Measurements from ENCODE around the gene KIAA1958.

The KIAA1958 gene

DNA sequence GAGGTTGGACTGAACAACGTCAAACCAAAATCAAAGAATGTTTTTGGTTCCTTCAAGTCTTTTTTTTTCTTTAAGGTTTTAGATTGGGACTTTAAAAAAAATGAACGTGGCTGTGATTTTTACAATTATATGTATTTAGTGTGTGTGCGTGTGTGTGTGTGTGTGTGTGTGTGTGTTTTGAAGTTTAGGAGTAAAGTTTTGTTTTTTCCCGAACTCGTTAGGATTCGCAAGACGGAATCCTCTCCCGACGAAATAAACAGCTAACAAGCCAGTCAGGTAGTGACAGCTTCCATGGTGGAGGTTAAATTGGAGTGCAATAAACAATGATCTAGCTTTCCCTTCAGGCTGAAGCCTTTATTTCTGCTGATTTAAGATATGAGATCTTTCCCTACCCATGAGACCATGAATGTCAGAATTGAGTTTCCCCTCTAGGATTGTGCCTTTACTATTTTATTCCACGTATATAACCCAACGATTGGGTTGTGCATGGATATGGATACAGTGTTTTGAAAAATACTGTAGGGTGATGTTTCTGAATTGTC lies 1.2 kb downstream of the KIAA1958 start:
- peak; percentile 22 for DNase-seq (ENCODE audit: low read depth)
- peak overlapping the region; percentile 82 for H3K4me3 ChIP-seq (ENCODE audit: low read length)

DNA sequence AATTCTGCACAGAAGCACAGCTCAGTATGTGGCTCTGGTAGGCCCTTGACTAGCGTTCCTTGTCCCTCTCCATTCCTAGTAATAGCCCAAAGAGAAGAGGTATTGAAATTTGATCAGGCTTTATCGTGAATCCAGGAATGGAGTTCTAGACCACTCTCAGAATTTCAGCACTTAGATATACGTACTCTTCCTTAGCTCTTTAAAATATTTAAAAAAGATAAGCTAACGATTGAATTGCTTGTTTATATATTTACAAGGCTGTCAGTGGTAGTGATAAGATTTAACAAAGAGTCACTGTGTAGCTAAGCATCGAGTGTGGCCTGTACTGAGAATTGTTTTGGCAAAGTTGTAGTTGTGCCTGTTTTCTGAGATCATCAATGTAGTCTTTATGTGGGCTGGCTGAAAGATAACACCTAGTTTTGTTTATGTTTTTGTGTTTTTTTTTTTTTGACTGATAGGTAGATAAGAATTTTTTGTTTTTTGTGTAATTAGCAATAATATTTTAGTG lies 2.5 kb downstream of the KIAA1958 start:
- no peak overlapping the region for H3K4me3 ChIP-seq (ENCODE audit: low read length)
- TF ChIP-seq, protein P1, sequence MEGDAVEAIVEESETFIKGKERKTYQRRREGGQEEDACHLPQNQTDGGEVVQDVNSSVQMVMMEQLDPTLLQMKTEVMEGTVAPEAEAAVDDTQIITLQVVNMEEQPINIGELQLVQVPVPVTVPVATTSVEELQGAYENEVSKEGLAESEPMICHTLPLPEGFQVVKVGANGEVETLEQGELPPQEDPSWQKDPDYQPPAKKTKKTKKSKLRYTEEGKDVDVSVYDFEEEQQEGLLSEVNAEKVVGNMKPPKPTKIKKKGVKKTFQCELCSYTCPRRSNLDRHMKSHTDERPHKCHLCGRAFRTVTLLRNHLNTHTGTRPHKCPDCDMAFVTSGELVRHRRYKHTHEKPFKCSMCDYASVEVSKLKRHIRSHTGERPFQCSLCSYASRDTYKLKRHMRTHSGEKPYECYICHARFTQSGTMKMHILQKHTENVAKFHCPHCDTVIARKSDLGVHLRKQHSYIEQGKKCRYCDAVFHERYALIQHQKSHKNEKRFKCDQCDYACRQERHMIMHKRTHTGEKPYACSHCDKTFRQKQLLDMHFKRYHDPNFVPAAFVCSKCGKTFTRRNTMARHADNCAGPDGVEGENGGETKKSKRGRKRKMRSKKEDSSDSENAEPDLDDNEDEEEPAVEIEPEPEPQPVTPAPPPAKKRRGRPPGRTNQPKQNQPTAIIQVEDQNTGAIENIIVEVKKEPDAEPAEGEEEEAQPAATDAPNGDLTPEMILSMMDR (IDR thresholded peaks at IDR 0.05; ENCODE audit: insufficient read depth, low read depth, low read length, missing control alignments) = no peak
- no peak for DNase-seq (ENCODE audit: low read depth)

More for the DNA sequence above, 1.2 kb downstream of the KIAA1958 start:
- TF ChIP-seq, protein P1 (IDR thresholded peaks at IDR 0.05; ENCODE audit: insufficient read depth, low read depth, low read length, missing control alignments) = no peak

DNA sequence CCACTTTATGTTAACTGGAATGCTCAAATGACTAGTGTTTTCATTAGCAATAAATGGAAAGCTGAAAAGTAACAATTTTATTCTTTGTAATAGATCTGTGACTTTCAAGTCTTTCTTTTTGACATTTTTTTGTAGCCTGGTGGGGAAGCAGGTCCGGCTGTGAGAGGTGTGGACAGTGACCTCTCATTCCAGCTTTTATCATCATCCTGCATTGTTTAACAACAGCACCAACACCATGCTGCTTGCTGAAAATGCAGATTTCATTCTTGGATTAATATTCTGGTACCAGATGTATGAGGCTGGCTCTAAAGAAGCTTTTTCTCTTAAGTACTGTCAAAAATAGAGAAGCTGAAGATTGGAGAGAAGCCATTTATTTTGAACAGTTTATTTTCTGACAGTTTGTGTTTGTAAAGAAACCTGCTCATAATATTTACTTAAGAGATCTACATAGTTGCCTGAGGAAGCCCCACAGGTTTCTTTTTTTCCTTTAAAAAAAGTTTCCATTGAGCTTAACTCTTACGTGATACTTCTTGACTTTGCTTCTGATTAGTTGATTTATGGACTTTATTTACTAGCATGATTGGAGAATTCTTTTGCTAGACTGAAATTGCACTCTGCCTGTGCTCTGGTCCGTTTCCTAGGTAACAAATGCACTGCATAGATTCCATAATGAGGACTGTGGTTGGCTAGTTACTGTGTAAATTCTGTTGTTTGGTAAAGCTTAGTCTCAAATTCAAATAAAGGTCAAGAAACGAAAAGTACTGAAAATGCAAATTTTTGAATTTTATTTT lies 3.4 kb downstream of the KIAA1958 start:
- TF ChIP-seq, protein P1 (IDR thresholded peaks at IDR 0.05; ENCODE audit: insufficient read depth, low read depth, low read length, missing control alignments) = no peak
- no peak for DNase-seq (ENCODE audit: low read depth)
- no peak overlapping the region for H3K4me3 ChIP-seq (ENCODE audit: low read length)

DNA sequence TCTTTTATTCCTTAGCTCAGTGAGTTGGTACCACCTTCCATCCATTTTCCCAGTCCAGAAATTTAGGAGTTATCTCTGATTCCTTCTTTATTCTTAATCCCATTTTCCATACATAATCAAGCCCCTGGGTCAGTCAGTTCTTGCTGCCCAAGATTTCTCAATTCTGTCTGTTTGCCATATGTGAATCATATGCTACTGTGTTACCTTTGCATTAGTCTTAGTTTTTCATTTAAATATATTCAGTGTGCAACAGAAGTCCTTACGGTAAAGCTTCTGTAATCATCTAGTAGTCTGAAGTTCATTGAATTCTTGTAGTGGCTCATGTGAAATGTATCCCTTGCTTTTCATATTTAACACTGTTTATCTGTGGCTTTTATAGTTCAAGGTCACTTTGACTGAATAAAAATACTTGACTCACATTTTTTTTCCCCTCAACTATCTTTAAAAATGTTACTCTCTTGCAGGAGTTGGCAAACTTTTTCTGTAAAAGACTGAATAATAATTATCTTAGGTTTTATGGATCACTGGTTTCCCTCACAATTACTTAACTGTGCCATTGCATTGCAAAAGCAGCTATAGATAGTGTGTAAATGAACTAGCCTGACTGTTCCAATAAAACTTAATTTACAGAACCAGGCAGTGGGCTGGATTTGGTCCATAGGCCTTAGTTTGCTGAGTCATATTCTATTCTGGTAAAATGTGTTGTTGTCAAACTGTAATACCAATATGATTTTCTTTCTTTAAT lies 6.9 kb downstream of the KIAA1958 start:
- no peak overlapping the region for H3K4me3 ChIP-seq (ENCODE audit: low read length)
- peak; percentile 18 for DNase-seq (ENCODE audit: low read depth)
- TF ChIP-seq, protein P1 (IDR thresholded peaks at IDR 0.05; ENCODE audit: insufficient read depth, low read depth, low read length, missing control alignments) = no peak

DNA sequence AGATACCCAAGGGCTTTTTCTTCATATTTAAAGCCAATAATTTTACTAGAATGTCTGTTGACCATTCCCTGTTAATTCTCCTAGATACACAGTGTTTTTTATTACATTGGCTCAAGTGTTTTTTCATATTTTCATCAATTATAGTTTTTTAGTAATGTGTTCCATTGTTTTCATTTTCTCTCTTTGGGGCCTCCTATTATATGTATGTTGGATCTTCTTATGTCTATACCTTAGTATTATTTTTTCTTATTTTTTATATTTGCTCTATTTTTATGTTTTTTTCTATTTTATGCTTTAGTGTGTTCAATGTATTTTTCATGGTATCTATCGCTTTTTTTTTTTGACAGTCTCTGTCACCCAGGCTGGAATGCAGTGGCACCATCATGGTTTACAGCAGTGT lies 7.5 kb downstream of the KIAA1958 start:
- H3K4me3 ChIP-seq (ENCODE audit: low read length) = no peak overlapping the region
- TF ChIP-seq, protein P1 (IDR thresholded peaks at IDR 0.05; ENCODE audit: insufficient read depth, low read depth, low read length, missing control alignments) = no peak
- DNase-seq (ENCODE audit: low read depth) = no peak

DNA sequence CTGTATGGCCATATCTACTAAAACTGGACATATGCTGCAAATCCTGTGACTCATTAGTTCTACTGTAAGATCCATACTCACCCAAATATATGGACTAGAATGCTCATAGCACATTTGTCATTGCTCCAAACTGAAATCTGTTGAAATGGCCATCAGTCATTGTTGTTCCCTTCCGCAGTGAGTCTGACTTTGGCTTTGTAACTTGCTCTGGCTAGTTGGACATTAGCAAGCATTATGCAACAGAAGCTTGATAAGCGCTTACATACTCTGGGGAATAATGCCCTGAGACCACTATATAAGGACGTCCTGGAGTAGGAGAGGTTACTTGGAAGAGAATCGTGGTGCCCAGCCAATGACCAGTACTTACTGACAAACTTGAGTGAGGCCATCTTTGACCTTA lies 9.0 kb downstream of the KIAA1958 start:
- no peak for DNase-seq (ENCODE audit: low read depth)
- H3K4me3 ChIP-seq (ENCODE audit: low read length) = no peak overlapping the region
- TF ChIP-seq, protein P1 (IDR thresholded peaks at IDR 0.05; ENCODE audit: insufficient read depth, low read depth, low read length, missing control alignments) = no peak

All from epithelial cell of esophagus (primary cell).